AG10803 (cell line): ENCODE results near the gene C1orf141.

Experiments
- DNase-seq: peaks from one replicate; pipeline ENCODE4 v3.0.0; 2010; ENCODE audit warnings: low read depth
- H3K4me3 ChIP-seq: 2 replicates; pipeline ENCODE4 v1.5.1; 2011; ENCODE audit warnings: mild to moderate bottlenecking, low read length, control low read depth
- TF ChIP-seq, protein P1 (sequence below): conservative IDR thresholded peaks from 2 replicates; pipeline ENCODE4 v1.5.1; 2011; ENCODE audit warnings: mild to moderate bottlenecking, low read length, control low read depth, inconsistent platforms

The C1orf141 gene

DNA sequence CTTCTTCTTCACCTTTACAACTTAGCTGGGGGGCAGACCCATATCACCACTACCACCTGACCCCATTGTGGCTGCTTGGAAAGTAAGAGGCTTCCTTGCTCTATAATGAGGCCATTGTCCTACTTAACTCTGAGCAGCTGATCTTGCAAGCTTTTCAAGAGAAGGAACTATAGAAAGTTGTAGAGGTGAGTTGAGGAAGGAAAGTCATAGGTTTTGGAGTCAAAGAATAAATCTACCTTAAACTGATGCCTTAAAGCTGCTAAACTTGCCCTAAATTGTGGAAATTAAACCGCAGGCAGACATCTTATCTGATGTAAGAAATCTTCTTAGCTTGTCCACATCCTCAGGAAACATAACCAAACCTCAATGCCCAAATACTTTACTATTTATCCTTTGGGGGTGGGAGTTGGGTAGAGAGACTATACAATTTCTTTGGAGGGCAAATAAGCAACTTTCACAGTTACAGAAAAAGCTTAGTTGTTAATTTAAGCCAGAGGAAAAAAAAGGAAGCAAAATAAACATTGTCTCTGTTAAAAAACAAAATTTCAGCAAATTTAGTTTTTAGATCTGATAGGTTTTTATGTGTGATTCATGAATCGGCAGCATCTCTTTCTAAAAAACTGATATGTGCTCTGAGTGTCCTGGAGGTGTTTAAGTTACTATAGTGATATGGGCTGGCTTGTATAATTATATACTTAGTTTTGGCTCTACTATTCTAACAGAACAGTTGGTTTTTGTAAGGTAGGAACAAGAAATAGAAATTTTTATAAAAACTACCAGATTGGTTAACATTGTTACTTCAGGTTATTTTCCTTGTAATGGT lies 36.2 kb upstream of the C1orf141 start:
- no peak for DNase-seq
- no peak overlapping the region for H3K4me3 ChIP-seq
- TF ChIP-seq, protein P1, sequence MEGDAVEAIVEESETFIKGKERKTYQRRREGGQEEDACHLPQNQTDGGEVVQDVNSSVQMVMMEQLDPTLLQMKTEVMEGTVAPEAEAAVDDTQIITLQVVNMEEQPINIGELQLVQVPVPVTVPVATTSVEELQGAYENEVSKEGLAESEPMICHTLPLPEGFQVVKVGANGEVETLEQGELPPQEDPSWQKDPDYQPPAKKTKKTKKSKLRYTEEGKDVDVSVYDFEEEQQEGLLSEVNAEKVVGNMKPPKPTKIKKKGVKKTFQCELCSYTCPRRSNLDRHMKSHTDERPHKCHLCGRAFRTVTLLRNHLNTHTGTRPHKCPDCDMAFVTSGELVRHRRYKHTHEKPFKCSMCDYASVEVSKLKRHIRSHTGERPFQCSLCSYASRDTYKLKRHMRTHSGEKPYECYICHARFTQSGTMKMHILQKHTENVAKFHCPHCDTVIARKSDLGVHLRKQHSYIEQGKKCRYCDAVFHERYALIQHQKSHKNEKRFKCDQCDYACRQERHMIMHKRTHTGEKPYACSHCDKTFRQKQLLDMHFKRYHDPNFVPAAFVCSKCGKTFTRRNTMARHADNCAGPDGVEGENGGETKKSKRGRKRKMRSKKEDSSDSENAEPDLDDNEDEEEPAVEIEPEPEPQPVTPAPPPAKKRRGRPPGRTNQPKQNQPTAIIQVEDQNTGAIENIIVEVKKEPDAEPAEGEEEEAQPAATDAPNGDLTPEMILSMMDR: no peak

DNA sequence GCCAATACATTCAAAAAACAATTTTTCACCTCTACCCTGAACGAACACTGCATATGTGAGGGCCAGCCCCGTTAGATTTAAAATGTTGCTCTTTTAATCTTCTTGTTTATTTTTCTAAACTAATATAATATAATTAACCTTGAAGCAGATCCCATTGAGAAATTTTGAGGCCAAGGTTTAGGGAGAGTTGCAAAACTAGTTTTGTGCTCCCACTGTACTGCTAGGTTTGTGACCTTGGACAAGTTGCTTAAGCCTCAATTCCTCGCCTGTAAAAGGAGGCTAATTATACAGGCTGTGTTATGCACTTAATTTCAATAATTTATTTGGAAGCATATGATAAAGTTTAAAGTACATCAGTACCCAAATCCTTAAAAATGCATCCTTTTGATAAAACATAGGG lies 35.2 kb upstream of the C1orf141 start:
- TF ChIP-seq, protein P1: no peak
- no peak for DNase-seq
- no peak overlapping the region for H3K4me3 ChIP-seq

DNA sequence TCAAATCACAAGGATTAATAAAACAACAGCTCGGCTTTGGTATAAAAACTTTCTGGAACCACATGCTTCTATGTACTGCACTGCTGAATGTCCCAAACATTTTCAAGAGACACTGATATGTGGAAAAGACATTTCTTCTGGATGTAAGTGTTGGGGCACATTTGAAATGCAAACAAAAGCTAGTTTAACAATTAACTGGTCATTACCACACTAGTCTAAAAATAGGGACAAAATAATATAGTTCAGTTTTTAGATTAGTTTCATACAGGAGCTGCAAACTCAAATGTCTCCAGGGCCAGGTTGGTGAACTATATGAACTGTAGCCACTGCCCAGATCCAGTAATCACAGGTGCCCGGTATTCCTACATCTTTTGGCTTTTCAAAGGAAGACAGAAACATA lies 34.7 kb upstream of the C1orf141 start:
- TF ChIP-seq, protein P1: no peak
- no peak overlapping the region for H3K4me3 ChIP-seq
- DNase-seq: no peak

DNA sequence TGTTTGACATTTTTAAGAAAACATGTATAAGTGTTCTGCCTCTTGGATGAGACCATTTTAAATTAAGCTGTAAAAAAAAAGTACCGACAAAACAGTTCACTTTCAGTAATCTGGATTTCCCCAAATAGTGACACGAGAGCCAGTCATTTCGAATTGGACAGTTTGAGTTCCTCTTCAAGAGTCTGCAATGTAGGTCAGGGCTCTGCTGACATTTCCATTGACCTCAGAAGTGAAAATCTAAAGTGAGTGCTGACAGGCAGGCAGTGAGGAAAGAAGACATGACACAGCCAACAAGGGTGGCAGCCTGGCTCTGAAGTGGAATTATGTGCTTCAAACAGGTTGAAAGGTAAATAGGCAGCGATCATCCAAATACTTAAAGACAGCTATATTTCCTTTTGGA lies 31.4 kb upstream of the C1orf141 start, which contains the start of gene IL23R:
Gene IL23R (plus strand): TSS at position 259 of the 400 bp plus-strand sequence. CDS start 1,667 bp downstream, outside the sequence.
- no peak within 1 kb of the TSS for H3K4me3 ChIP-seq
- TF ChIP-seq, protein P1: no peak
- DNase-seq: no peak

DNA sequence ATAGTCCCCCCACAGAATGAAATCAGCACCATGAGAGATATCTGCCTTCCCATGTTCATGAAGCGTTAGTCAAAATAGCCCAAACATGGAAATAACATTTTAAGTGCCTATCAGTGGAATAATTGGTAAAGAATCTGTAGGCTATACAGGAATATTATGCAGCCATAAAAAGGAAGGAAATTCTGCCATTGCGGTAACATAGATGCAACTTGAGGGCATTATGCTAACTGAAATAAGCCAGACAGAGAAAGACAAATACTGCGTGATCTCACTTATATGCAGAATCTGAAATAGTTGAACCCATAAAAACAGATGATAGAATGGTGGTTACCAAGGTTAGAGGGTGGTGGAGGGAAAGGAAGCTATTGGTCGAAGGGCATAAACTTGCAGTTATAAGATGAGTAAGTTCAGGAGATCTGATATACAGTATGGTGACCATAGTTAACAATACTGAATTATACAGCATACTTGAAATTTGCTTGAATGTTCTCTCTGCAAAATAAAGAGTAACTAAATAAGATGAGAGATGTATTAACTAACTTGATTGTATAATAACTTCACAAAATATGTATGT lies 30.8 kb upstream of the C1orf141 start:
- TF ChIP-seq, protein P1: no peak
- H3K4me3 ChIP-seq: no peak overlapping the region
- DNase-seq: no peak

DNA sequence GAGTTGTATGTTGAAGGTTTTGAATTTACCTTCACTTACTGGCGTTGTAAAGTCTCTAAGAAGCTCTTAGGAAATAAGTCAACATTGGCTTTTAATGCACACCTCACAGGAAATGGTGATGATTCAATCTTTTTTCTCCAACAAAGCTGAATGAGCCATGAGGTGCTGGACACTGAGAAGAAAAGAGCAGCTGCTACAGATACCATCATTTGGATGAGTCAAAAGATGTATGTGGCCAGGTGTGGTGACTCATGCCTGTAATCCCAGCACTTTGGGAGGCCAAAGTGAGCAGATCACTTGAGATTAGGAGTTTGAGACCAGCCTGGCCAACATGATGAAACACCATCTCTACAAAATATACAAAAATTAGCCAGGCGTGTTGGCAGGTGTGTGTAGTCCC lies 28.2 kb upstream of the C1orf141 start:
- TF ChIP-seq, protein P1: no peak
- no peak for DNase-seq
- no peak overlapping the region for H3K4me3 ChIP-seq

DNA sequence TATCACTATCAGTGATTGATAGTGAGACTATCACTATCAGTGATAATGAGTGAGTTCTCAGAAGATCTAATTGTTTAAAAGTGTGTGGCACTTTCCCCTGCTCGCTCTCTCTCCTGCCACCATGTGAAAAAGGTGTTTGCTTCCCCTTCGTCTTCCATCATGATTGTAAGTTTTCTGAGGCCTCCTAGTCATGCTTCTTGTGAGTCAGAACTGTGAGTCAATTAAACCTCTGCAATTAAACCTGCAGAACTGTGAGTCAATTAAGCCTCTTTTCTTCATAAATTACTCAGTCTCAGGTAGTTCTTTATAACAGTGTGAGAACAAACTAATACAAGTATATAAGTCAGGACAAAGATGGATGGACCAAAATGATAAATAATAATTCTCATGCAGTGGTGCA lies 24.5 kb upstream of the C1orf141 start:
- DNase-seq: no peak
- H3K4me3 ChIP-seq: no peak overlapping the region
- TF ChIP-seq, protein P1: no peak
